ENCODE results near the gene YY1.
A peak's percentile ranks its signal among the peaks of the same experiment; 100 is the strongest.

YY1 gene

GRCh38 chr14:100238419-100239210 lies at the start of gene YY1:
YY1 (plus strand) TSS chr14:100239144; CDS start chr14:100239245, 101 bp downstream.
- ATAC-seq: peak; percentile 92
- TF ChIP-seq ESRRG (CRISPR knock-in tag; IDR thresholded peaks at IDR 0.05) (no peak), SNAI2 (CRISPR knock-in tag; IDR thresholded peaks at IDR 0.05) (no peak), ZFP30 (CRISPR knock-in tag; IDR thresholded peaks at IDR 0.05) (no peak)
- TF ChIP-seq, protein P1, sequence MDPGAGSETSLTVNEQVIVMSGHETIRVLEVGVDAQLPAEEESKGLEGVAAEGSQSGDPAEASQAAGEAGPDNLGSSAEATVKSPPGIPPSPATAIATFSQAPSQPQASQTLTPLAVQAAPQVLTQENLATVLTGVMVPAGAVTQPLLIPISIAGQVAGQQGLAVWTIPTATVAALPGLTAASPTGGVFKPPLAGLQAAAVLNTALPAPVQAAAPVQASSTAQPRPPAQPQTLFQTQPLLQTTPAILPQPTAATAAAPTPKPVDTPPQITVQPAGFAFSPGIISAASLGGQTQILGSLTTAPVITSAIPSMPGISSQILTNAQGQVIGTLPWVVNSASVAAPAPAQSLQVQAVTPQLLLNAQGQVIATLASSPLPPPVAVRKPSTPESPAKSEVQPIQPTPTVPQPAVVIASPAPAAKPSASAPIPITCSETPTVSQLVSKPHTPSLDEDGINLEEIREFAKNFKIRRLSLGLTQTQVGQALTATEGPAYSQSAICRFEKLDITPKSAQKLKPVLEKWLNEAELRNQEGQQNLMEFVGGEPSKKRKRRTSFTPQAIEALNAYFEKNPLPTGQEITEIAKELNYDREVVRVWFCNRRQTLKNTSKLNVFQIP (CRISPR knock-in tag; IDR thresholded peaks at IDR 0.05; ENCODE audit: borderline replicate concordance, low read depth): no peak

DNA sequence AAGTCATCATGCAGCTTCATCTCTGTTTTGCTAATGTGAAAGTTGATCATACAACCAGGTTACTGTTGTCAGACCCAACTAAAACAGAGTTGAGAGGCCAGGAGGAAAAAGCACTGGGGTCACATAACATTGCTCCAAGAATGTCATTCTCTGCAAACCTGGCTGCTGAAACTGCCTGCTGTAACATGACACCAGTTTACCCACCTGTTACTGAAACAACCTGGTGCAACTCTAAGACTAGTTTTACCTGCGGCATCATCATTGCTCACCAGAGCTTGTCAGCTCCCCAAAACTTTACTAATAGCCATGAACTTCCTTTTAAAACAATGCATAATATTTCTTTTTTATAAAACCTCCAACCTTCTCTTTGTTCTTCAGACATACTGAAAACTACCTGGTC lies 48.8 kb upstream of the YY1 start:
- TF ChIP-seq ZC3H10 (CRISPR knock-in tag; IDR thresholded peaks at IDR 0.05) (no peak), TOX (CRISPR knock-in tag; IDR thresholded peaks at IDR 0.05; ENCODE audit: borderline replicate concordance) (no peak)
- no peak for ATAC-seq

GRCh38 chr14:100191584-100192249 lies 47.2 kb upstream of the YY1 start:
- no peak for TF ChIP-seq OSR1 (CRISPR knock-in tag; IDR thresholded peaks at IDR 0.05)
- no peak for TF ChIP-seq ESRRG (CRISPR knock-in tag; IDR thresholded peaks at IDR 0.05)
- TF ChIP-seq ZNF70 (CRISPR knock-in tag; IDR thresholded peaks at IDR 0.05): no peak
- TF ChIP-seq, protein P1 (CRISPR knock-in tag; IDR thresholded peaks at IDR 0.05; ENCODE audit: borderline replicate concordance, low read depth): no peak
- no peak for TF ChIP-seq ZFP3 (CRISPR knock-in tag; IDR thresholded peaks at IDR 0.05)
- no peak for TF ChIP-seq SNAI2 (CRISPR knock-in tag; IDR thresholded peaks at IDR 0.05)
- TF ChIP-seq ISL1 (CRISPR knock-in tag; IDR thresholded peaks at IDR 0.05): no peak
- TF ChIP-seq TCF4 (CRISPR knock-in tag; IDR thresholded peaks at IDR 0.05; ENCODE audit: borderline replicate concordance): no peak
- TF ChIP-seq CSRNP3 (CRISPR knock-in tag; IDR thresholded peaks at IDR 0.05): no peak
- no peak for TF ChIP-seq CSDC2 (CRISPR knock-in tag; IDR thresholded peaks at IDR 0.05)
- TF ChIP-seq RARB (CRISPR knock-in tag; IDR thresholded peaks at IDR 0.05): no peak
- no peak for TF ChIP-seq PPARA (CRISPR knock-in tag; IDR thresholded peaks at IDR 0.05; ENCODE audit: borderline replicate concordance)
- no peak for TF ChIP-seq ARNTL (CRISPR knock-in tag; IDR thresholded peaks at IDR 0.05; ENCODE audit: borderline replicate concordance, low read depth)
- no peak for TF ChIP-seq CREB5 (CRISPR knock-in tag; IDR thresholded peaks at IDR 0.05; ENCODE audit: low read depth)
- no peak for TF ChIP-seq ZNF8 (CRISPR knock-in tag; IDR thresholded peaks at IDR 0.05)
- no peak for TF ChIP-seq ZC3H10 (CRISPR knock-in tag; IDR thresholded peaks at IDR 0.05)
- TF ChIP-seq, protein P2, sequence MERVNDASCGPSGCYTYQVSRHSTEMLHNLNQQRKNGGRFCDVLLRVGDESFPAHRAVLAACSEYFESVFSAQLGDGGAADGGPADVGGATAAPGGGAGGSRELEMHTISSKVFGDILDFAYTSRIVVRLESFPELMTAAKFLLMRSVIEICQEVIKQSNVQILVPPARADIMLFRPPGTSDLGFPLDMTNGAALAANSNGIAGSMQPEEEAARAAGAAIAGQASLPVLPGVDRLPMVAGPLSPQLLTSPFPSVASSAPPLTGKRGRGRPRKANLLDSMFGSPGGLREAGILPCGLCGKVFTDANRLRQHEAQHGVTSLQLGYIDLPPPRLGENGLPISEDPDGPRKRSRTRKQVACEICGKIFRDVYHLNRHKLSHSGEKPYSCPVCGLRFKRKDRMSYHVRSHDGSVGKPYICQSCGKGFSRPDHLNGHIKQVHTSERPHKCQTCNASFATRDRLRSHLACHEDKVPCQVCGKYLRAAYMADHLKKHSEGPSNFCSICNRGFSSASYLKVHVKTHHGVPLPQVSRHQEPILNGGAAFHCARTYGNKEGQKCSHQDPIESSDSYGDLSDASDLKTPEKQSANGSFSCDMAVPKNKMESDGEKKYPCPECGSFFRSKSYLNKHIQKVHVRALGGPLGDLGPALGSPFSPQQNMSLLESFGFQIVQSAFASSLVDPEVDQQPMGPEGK (CRISPR knock-in tag; IDR thresholded peaks at IDR 0.05; ENCODE audit: borderline replicate concordance): no peak
- no peak for TF ChIP-seq TOX (CRISPR knock-in tag; IDR thresholded peaks at IDR 0.05; ENCODE audit: borderline replicate concordance)
- no peak for TF ChIP-seq ZFP30 (CRISPR knock-in tag; IDR thresholded peaks at IDR 0.05)
- TF ChIP-seq GLIS3 (CRISPR knock-in tag; IDR thresholded peaks at IDR 0.05): no peak
- no peak for ATAC-seq

All from SK-N-SH treated with all-trans-retinoic acid at 6 μM for 48 hours (cell line).